SK-N-SH treated with all-trans-retinoic acid at 6 μM for 48 hours (cell line): ENCODE data around the gene LPIN3.

Experiments used
- ATAC-seq: fragments of 200-7000 bp; cut with Tn5 transposase; 3 replicates; pipeline ENCODE4 v1.9.1; 2020; ENCODE audit warnings: mild to moderate bottlenecking, moderate library complexity
- BACH2 ChIP-seq: fragments of 250-450 bp; sonication (Bioruptor Pico); IDR thresholded peaks from 2 replicates; pipeline ENCODE4 v1.9.0; 2021; ENCODE audit warnings: mild to moderate bottlenecking, borderline replicate concordance
- CREB5 ChIP-seq: fragments of 250-450 bp; sonication (Bioruptor Pico); IDR thresholded peaks from 2 replicates; pipeline ENCODE4 v1.5.1; 2020; ENCODE audit warnings: low read depth, mild to moderate bottlenecking, moderate library complexity
- CSRNP3 ChIP-seq: fragments of 250-450 bp; sonication (Bioruptor Pico); IDR thresholded peaks from 2 replicates; pipeline ENCODE4 v1.5.1; 2021; ENCODE audit warnings: mild to moderate bottlenecking, moderate library complexity
- ESRRG ChIP-seq: fragments of 250-450 bp; sonication (Bioruptor Pico); IDR thresholded peaks from 2 replicates; pipeline ENCODE4 v1.6.1; 2021; ENCODE audit warnings: mild to moderate bottlenecking
- GLIS3 ChIP-seq: fragments of 250-450 bp; sonication (Bioruptor Pico); IDR thresholded peaks from 2 replicates; pipeline ENCODE4 v1.5.0; 2020; ENCODE audit warnings: mild to moderate bottlenecking, moderate library complexity
- ISL1 ChIP-seq: fragments of 250-450 bp; sonication (Bioruptor Pico); IDR thresholded peaks from 2 replicates; pipeline ENCODE4 v2.1.2; 2022; ENCODE audit warnings: mild to moderate bottlenecking, moderate library complexity
- OSR1 ChIP-seq: fragments of 250-450 bp; sonication (Bioruptor Pico); IDR thresholded peaks from 2 replicates; pipeline ENCODE4 v1.8.0; 2022; ENCODE audit warnings: moderate library complexity, mild to moderate bottlenecking, inconsistent platforms
- POU6F1 ChIP-seq: fragments of 250-450 bp; sonication (Bioruptor Pico); IDR thresholded peaks from 2 replicates; pipeline ENCODE4 v1.8.0; 2021; ENCODE audit warnings: low read depth, mild to moderate bottlenecking, moderate library complexity, borderline replicate concordance
- SNAI2 ChIP-seq: fragments of 250-450 bp; sonication (Bioruptor Pico); IDR thresholded peaks from 2 replicates; pipeline ENCODE4 v1.5.0; 2020; ENCODE audit warnings: mild to moderate bottlenecking, moderate library complexity
- TCF4 ChIP-seq: fragments of 250-450 bp; sonication (Bioruptor Pico); IDR thresholded peaks from 2 replicates; pipeline ENCODE4 v1.8.0; 2021; ENCODE audit warnings: mild to moderate bottlenecking, moderate library complexity, borderline replicate concordance
- TOX ChIP-seq: fragments of 250-450 bp; sonication (Bioruptor Pico); IDR thresholded peaks from 2 replicates; pipeline ENCODE4 v1.8.0; 2021; ENCODE audit warnings: mild to moderate bottlenecking, moderate library complexity, borderline replicate concordance
- TSHZ2 ChIP-seq: fragments of 250-450 bp; sonication (Bioruptor Pico); IDR thresholded peaks from 2 replicates; pipeline ENCODE4 v1.5.0; 2020; ENCODE audit warnings: mild to moderate bottlenecking, moderate library complexity
- ZC3H10 ChIP-seq: fragments of 250-450 bp; sonication (Bioruptor Pico); IDR thresholded peaks from 2 replicates; pipeline ENCODE4 v1.5.1; 2021; ENCODE audit warnings: mild to moderate bottlenecking, moderate library complexity
- ZFP30 ChIP-seq: fragments of 450-650 bp; formaldehyde crosslinking; IDR thresholded peaks from 2 replicates; pipeline ENCODE4 v1.5.0; 2022; ENCODE audit warnings: mild to moderate bottlenecking, moderate library complexity
- ZNF565 ChIP-seq: fragments of 450-650 bp; formaldehyde crosslinking; conservative IDR thresholded peaks from 2 replicates; pipeline ENCODE4 v1.5.0; 2020; ENCODE audit warnings: low read depth, mild to moderate bottlenecking, moderate library complexity
- ZNF70 ChIP-seq: fragments of 450-650 bp; formaldehyde crosslinking; IDR thresholded peaks from 2 replicates; pipeline ENCODE4 v1.5.0; 2020; ENCODE audit warnings: mild to moderate bottlenecking, moderate library complexity

Gene LPIN3

GRCh38 chr20:41350408-41350962 is 9.9 kb downstream of the LPIN3 start:
- no peak for TF ChIP-seq TCF4
- TF ChIP-seq ZFP30 (CRISPR knock-in tag): no peak
- no peak for ATAC-seq

GRCh38 chr20:41352106-41352505 is 11.5 kb downstream of the LPIN3 start:
- ATAC-seq: peak; percentile 65
- no peak for TF ChIP-seq ISL1 (CRISPR knock-in tag)
- TF ChIP-seq OSR1 (CRISPR knock-in tag): no peak
- no peak for TF ChIP-seq ZC3H10
- TF ChIP-seq TCF4: no peak
- no peak for TF ChIP-seq GLIS3
- TF ChIP-seq ZNF70 (CRISPR knock-in tag): no peak
- no peak for TF ChIP-seq POU6F1 (CRISPR knock-in tag)
- TF ChIP-seq ESRRG (CRISPR knock-in tag): no peak
- TF ChIP-seq BACH2 (CRISPR knock-in tag): no peak
- TF ChIP-seq TSHZ2 (CRISPR knock-in tag): no peak
- TF ChIP-seq SNAI2 (CRISPR knock-in tag): no peak
- no peak for TF ChIP-seq CSRNP3 (CRISPR knock-in tag)
- TF ChIP-seq CREB5 (CRISPR knock-in tag): no peak
- TF ChIP-seq ZFP30 (CRISPR knock-in tag): no peak
- TF ChIP-seq, all 23 proteins: peak for 0

GRCh38 chr20:41352666-41353065 is 12.0 kb downstream of the LPIN3 start:
- TF ChIP-seq TOX (CRISPR knock-in tag) (no peak), TSHZ2 (CRISPR knock-in tag) (no peak), ZC3H10 (no peak), ZNF565 (CRISPR knock-in tag) (no peak), POU6F1 (CRISPR knock-in tag) (no peak)
- ATAC-seq: no peak
